NCI-H2107 (cell line): Measurements from ENCODE around the gene RBCK1.

Experiments used
- DNase-seq: peaks from one replicate; lab custom pipeline; 2025; lab: John Stamatoyannopoulos, UW

RBCK1 gene

GRCh38 chr20:399182-399707, 8.9 kb upstream of the RBCK1 start:
- no peak for DNase-seq

GRCh38 chr20:400128-400453, 8.0 kb upstream of the RBCK1 start:
- DNase-seq = no peak

GRCh38 chr20:400454-401275, 7.4 kb upstream of the RBCK1 start:
- no peak for DNase-seq

- peak; percentile 29 for DNase-seq
Measured at GRCh38 chr20:401682-402495, 6.2 kb upstream of the RBCK1 start.

- DNase-seq = no peak
Measured at GRCh38 chr20:402496-402885, 5.6 kb upstream of the RBCK1 start.

- DNase-seq = no peak
Measured at GRCh38 chr20:402898-403581, 5.1 kb upstream of the RBCK1 start.

GRCh38 chr20:403582-403957, 4.5 kb upstream of the RBCK1 start:
- DNase-seq = no peak

GRCh38 chr20:404088-404487, 4.0 kb upstream of the RBCK1 start:
- DNase-seq = no peak

- DNase-seq = no peak
Measured at GRCh38 chr20:406200-407132, 1.6 kb upstream of the RBCK1 start.

GRCh38 chr20:407133-407952, 756 bp upstream of the RBCK1 start:
- peak; percentile 50 for DNase-seq

GRCh38 chr20:408843-409696, 971 bp downstream of the RBCK1 start:
- no peak for DNase-seq

- DNase-seq = no peak
Measured at GRCh38 chr20:409697-410559, 1.8 kb downstream of the RBCK1 start.

GRCh38 chr20:412081-412480, 4.0 kb downstream of the RBCK1 start:
- no peak for DNase-seq

- no peak for DNase-seq
Measured at GRCh38 chr20:414161-414560, 6.1 kb downstream of the RBCK1 start.

- DNase-seq = no peak
Measured at GRCh38 chr20:415820-416322, 7.8 kb downstream of the RBCK1 start.

GRCh38 chr20:416950-417800, 9.1 kb downstream of the RBCK1 start:
- no peak for DNase-seq

- no peak for DNase-seq
Measured at GRCh38 chr20:417801-418342, 9.8 kb downstream of the RBCK1 start.
